AG10803 (cell line): ENCODE results near the gene CBX8.

ENCODE experiments used
- DNase-seq: peaks from one replicate; pipeline ENCODE4 v3.0.0; 2010; ENCODE audit warnings: low read depth
- H3K4me3 ChIP-seq: 2 replicates; pipeline ENCODE4 v1.5.1; 2011; ENCODE audit warnings: mild to moderate bottlenecking, low read length, control low read depth
- CTCF ChIP-seq: conservative IDR thresholded peaks from 2 replicates; pipeline ENCODE4 v1.5.1; 2011; ENCODE audit warnings: mild to moderate bottlenecking, low read length, control low read depth, inconsistent platforms

The CBX8 gene

GRCh38 chr17:79748295-79749099, 48.4 kb downstream of the CBX8 start:
- DNase-seq: no peak
- no peak overlapping the region for H3K4me3 ChIP-seq
- TF ChIP-seq CTCF: no peak

GRCh38 chr17:79747508-79748294, 49.2 kb downstream of the CBX8 start:
- no peak overlapping the region for H3K4me3 ChIP-seq
- DNase-seq: no peak
- no peak for TF ChIP-seq CTCF

GRCh38 chr17:79746889-79747507, 49.9 kb downstream of the CBX8 start:
- no peak overlapping the region for H3K4me3 ChIP-seq
- no peak for DNase-seq
- TF ChIP-seq CTCF: no peak

GRCh38 chr17:79745641-79746105, 51.2 kb downstream of the CBX8 start:
- no peak for DNase-seq
- no peak overlapping the region for H3K4me3 ChIP-seq
- TF ChIP-seq CTCF: no peak

- H3K4me3 ChIP-seq: no peak overlapping the region
- no peak for DNase-seq
- TF ChIP-seq CTCF: no peak
These were observed 53.3 kb downstream of the CBX8 start for GRCh38 chr17:79743614-79744013.

- H3K4me3 ChIP-seq: no peak overlapping the region
- DNase-seq: no peak
- TF ChIP-seq CTCF: no peak
These were observed 53.9 kb downstream of the CBX8 start for GRCh38 chr17:79742951-79743476.
